ENCODE results near the gene BRWD1.

BRWD1 gene

GRCh38 chr21:39344848-39345247 is 31.4 kb upstream of the BRWD1 start:
- DNase-seq (ENCODE audit: low spot score), result no peak
- no peak for TF ChIP-seq CTCF (IDR thresholded peaks at IDR 0.05; ENCODE audit: borderline replicate concordance, control extremely low read depth, extremely low read depth, insufficient read depth, missing control alignments)
- in situ Hi-C loops (cut with MboI; ENCODE audit: low sequenced_read_pairs, unreplicated experiment), result no loop called here

- in situ Hi-C loops (cut with MboI; ENCODE audit: low sequenced_read_pairs, unreplicated experiment), result no loop called here
- no peak for DNase-seq (ENCODE audit: low spot score)
- no peak for TF ChIP-seq CTCF (IDR thresholded peaks at IDR 0.05; ENCODE audit: borderline replicate concordance, control extremely low read depth, extremely low read depth, insufficient read depth, missing control alignments)
Observed at GRCh38 chr21:39341249-39341923, 28.0 kb upstream of the BRWD1 start.

- TF ChIP-seq CTCF (IDR thresholded peaks at IDR 0.05; ENCODE audit: borderline replicate concordance, control extremely low read depth, extremely low read depth, insufficient read depth, missing control alignments), result no peak
- no peak for DNase-seq (ENCODE audit: low spot score)
- in situ Hi-C loops (cut with MboI; ENCODE audit: low sequenced_read_pairs, unreplicated experiment), result no loop called here
Observed at GRCh38 chr21:39340687-39341086, 27.3 kb upstream of the BRWD1 start.

- no peak for DNase-seq (ENCODE audit: low spot score)
- no peak for TF ChIP-seq CTCF (IDR thresholded peaks at IDR 0.05; ENCODE audit: borderline replicate concordance, control extremely low read depth, extremely low read depth, insufficient read depth, missing control alignments)
- in situ Hi-C loops (cut with MboI; ENCODE audit: low sequenced_read_pairs, unreplicated experiment), result no loop called here
Observed at GRCh38 chr21:39339231-39339630, 25.8 kb upstream of the BRWD1 start.

GRCh38 chr21:39336457-39337008 is 23.1 kb upstream of the BRWD1 start:
- in situ Hi-C loops (cut with MboI; ENCODE audit: low sequenced_read_pairs, unreplicated experiment), result no loop called here
- TF ChIP-seq CTCF (IDR thresholded peaks at IDR 0.05; ENCODE audit: borderline replicate concordance, control extremely low read depth, extremely low read depth, insufficient read depth, missing control alignments), result no peak

GRCh38 chr21:39334611-39335010 is 21.2 kb upstream of the BRWD1 start:
- no peak for TF ChIP-seq CTCF (IDR thresholded peaks at IDR 0.05; ENCODE audit: borderline replicate concordance, control extremely low read depth, extremely low read depth, insufficient read depth, missing control alignments)
- DNase-seq (ENCODE audit: low spot score), result no peak
- in situ Hi-C loops (cut with MboI; ENCODE audit: low sequenced_read_pairs, unreplicated experiment), result no loop called here

More at GRCh38 chr21:39336457-39337008, 23.1 kb upstream of the BRWD1 start:
- no peak for DNase-seq (ENCODE audit: low spot score)

All from GM13976 (cell line).